AG04450 (cell line): ENCODE results near the gene FAM20C. TPM values are rescaled to one million over a fixed set of nuclear protein-coding genes. Genes with fewer than 3 reads are reported as not detected.

ENCODE experiments used
- CTCF ChIA-PET: fragments of 300-600, 350-600 bp; formaldehyde crosslinking; extraction: SDS; loops from one replicate; lab custom pipeline; 2022; ENCODE audit warnings: antibody characterized with exemption, inconsistent platforms; lab: Charles Lee
- POLR2A ChIA-PET: fragments of 350-600 bp; formaldehyde crosslinking; extraction: SDS; loops from one replicate; lab custom pipeline; 2021; ENCODE audit warnings: antibody characterized with exemption, inconsistent platforms; lab: Yijun Ruan, JAX
- DNase-seq: peaks from one replicate; pipeline ENCODE4 v3.0.0-alpha.2; 2011; ENCODE audit warnings: low read depth, low spot score
- H3K27ac ChIP-seq: one replicate; pipeline ENCODE4 v1.5.1; 2012; ENCODE audit warnings: low read depth, low read length, control low read depth
- H3K27me3 ChIP-seq: one replicate; pipeline ENCODE4 v1.6.0; 2012; ENCODE audit warnings: low read length; ENCODE audit not compliant: control insufficient read depth, insufficient read depth
- H3K4me3 ChIP-seq: 2 replicates; pipeline ENCODE4 v1.5.1; 2011; ENCODE audit warnings: mild to moderate bottlenecking, low read depth, low read length, control low read depth
- H3K9me3 ChIP-seq: 2 replicates; pipeline ENCODE4 v1.5.1; 2012; ENCODE audit warnings: low read length; ENCODE audit not compliant: control insufficient read depth, insufficient read depth
- CTCF ChIP-seq: IDR thresholded peaks from 2 replicates; pipeline ENCODE4 v1.5.1; 2011; ENCODE audit warnings: low read depth, low read length, control low read depth, inconsistent platforms
- polyA plus RNA-seq: library from polyadenylated mRNA; depleted of rRNA; stranded (reverse); fragments of >200 nt; gene quantifications from 2 replicates; pipeline ENCODE4 v1.2.3, GENCODE V29; 2011

The FAM20C gene
- polyA plus RNA-seq, 1 experiment: 34.5 TPM

GRCh38 chr7:274266-274665 is 81.9 kb downstream of the FAM20C start:
- Histone ChIP-seq H3K4me3 (no peak overlapping the region), H3K27me3 (peaks cover 16% of the 10 kb centered on the region), H3K9me3 (peaks cover 38% of the 10 kb centered on the region), H3K27ac (no peak overlapping the region)
- DNase-seq: no peak
- CTCF ChIA-PET: no interaction called here
- TF ChIP-seq CTCF: no peak
- POLR2A ChIA-PET: no interaction called here

DNA sequence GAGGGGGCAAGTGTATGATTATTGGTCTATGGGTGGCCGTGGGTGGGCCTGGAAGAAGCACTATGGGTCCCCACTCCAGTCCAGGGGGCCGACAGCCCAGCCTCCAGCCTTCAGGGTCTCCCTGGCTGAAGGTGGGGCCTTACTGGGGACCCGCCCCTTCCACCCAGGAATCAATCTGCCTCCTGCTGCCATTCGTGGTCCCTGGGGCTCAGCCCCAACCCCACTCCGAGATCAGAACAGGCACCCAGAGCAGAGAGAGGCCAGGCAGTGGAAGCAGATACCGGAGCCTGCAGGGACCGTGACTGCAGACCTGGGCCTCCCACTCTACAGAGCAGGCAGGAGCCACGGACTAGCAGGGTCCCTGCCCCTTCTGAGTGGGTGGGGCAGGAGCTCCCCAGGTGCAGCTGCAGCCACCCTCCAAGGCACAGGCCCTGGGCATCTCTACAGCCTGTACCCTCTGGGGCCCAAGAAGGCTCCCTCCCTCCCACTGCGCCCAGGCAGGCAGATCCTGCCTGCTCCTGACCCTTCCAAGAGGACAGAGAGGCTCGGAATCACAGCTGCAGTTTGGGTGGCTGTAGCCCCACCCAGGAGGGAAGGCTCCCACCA is 84.0 kb downstream of the FAM20C start:
- no peak for DNase-seq
- no peak for TF ChIP-seq CTCF
- ChIA-PET CTCF (no interaction called here), POLR2A (no interaction called here)
- peaks cover 24% of the 10 kb centered on the region for H3K27me3 ChIP-seq
- H3K27ac ChIP-seq: no peak overlapping the region
- no peak overlapping the region for H3K4me3 ChIP-seq
- peaks cover 30% of the 10 kb centered on the region for H3K9me3 ChIP-seq

DNA sequence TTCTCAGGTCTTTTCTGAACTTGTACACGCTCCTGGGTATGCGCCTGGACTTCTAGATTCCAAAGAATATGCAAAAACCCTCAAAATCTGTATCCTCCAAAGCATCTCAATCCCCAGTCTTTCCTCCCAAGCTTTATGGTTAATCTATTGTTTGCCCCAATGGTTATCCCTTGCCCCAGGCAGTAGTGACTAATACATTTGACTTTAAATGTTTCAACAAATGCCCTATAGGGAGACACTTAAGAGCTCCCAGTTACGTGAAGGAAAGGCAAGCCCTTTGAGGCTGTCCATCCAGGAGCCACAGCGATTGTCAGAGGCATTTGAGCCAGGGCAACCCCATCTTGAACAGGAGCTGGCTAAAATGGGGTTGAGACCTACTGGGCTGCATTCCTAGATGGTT is 84.9 kb downstream of the FAM20C start:
- no peak for DNase-seq
- TF ChIP-seq CTCF: no peak
- no peak overlapping the region for H3K27ac ChIP-seq
- peaks cover 24% of the 10 kb centered on the region for H3K27me3 ChIP-seq
- no peak overlapping the region for H3K4me3 ChIP-seq
- H3K9me3 ChIP-seq: peaks cover 23% of the 10 kb centered on the region
- POLR2A ChIA-PET: no interaction called here
- CTCF ChIA-PET: no interaction called here

DNA sequence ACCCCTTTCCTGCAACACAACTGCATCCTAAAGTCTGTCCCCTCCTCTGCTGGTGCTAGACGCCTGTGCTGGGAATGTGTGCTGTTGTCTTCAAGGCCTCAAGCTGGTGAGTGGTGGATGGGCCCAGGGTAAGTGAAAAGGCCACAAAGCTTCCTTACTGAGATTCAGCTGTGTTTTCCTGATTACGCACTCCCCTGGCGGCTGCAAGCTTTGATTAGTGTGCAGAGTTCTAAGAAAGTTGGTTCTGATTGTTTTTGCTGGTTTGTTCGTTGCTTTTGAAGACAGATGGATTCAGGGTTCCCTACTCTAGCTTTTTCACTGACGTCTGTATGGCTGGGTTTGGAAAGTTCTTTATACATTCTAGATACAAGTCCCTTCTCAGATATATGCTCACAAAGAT is 85.7 kb downstream of the FAM20C start:
- ChIA-PET CTCF (no interaction called here), POLR2A (no interaction called here)
- Histone ChIP-seq H3K4me3 (no peak overlapping the region), H3K27me3 (peaks cover 24% of the 10 kb centered on the region), H3K9me3 (peaks cover 21% of the 10 kb centered on the region), H3K27ac (no peak overlapping the region)
- no peak for DNase-seq
- no peak for TF ChIP-seq CTCF

GRCh38 chr7:279821-280220 is 87.5 kb downstream of the FAM20C start:
- H3K27me3 ChIP-seq: peaks cover 34% of the 10 kb centered on the region
- H3K4me3 ChIP-seq: no peak overlapping the region
- H3K27ac ChIP-seq: no peak overlapping the region
- H3K9me3 ChIP-seq: peaks cover 21% of the 10 kb centered on the region
- POLR2A ChIA-PET: no interaction called here
- DNase-seq: no peak
- CTCF ChIA-PET: no interaction called here
- no peak for TF ChIP-seq CTCF
